Raji (cell line): ENCODE results near the gene IGFBP1.

Source experiments
- POLR2A ChIP-seq: IDR thresholded peaks from 2 replicates; pipeline ENCODE4 v1.6.1; 2011; ENCODE audit warnings: low read depth, low read length, control low read depth; ENCODE audit not compliant: insufficient read depth

IGFBP1 gene

GRCh38 chr7:45901566-45901965 is 13.3 kb downstream of the IGFBP1 start:
- TF ChIP-seq POLR2A: no peak

GRCh38 chr7:45902820-45903219 is 14.5 kb downstream of the IGFBP1 start:
- no peak for TF ChIP-seq POLR2A

DNA sequence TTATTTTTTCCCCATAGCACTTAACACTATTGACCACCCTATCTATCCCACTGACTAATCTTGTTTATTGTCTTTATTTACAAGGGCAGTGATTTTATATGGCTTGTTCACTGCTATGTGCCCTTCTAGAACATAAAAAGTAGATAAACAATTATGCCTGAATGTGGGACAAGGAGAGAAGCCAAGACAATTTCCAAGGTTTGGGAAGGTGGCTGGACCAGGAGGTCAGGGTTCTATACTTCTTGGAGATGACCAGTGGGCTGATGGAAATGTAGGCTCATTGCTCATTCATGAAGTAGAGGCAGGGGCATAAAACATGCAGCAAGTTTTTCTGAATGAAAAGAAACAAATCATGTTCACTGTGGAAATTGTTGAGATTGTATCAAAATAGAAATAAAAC is 21.3 kb downstream of the IGFBP1 start:
- TF ChIP-seq POLR2A: no peak

GRCh38 chr7:45910855-45911254 is 22.6 kb downstream of the IGFBP1 start:
- TF ChIP-seq POLR2A: no peak

DNA sequence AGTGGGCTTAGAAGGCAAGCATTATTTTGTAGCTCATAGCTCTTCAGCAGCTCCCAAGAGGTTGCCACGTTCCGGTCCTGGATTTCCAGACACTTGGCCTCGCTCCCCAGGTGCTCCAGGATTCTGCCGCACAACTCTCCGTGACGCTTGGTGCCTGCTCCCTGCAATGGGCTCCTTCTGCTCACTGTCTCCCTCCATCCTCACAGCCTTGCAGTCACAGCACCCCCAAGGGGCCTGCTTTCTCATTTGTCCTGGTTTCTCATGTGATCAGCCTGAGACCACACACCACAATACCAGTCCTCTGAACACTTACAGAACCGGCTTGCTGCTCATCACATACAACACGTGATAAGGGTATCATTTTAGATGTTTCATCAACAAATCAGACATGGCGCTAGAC is 23.0 kb downstream of the IGFBP1 start:
- no peak for TF ChIP-seq POLR2A

DNA sequence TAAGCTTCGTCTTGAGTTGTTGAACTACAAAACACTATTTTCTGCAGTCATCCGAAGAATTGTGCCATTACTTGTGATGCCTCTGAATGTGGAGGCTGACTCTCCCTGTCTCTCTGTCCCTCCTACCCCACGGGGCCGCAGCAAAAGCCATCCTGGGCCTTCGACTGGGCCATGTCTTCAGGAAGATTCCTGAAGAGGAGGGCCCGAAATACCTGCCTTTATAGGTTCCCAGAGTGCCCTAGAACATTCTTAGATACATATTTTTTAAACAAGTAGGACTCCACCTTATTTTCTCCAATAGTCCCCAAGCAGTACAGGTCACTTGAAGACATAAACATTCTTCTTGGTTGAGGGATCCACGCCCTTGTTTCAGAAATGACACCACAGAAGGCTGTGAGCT is 24.7 kb downstream of the IGFBP1 start:
- no peak for TF ChIP-seq POLR2A

GRCh38 chr7:45914911-45915310 is 26.6 kb downstream of the IGFBP1 start:
- no peak for TF ChIP-seq POLR2A

DNA sequence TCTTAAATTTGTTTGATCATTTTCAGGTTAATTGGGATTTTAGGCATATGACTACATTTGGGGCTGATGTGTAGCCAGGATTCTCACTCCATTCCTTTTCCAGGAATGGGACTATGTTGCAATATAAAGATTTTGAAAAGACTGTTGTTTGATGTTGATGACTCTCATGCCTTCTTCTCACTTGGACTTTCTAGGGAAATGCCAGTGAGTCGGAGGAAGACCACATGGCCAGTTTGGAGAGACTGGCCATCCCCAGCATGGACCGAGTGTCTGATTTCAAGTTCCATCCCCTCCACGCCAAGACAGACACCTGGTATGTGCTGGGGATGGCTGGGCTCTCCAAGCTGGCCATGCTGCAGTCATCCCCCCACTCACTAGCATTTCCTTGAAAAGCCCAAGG is 27.3 kb downstream of the IGFBP1 start:
- no peak for TF ChIP-seq POLR2A

GRCh38 chr7:45917064-45917463 is 28.8 kb downstream of the IGFBP1 start:
- no peak for TF ChIP-seq POLR2A

- TF ChIP-seq POLR2A: no peak
These were observed 29.4 kb downstream of the IGFBP1 start for GRCh38 chr7:45917658-45918057.

- TF ChIP-seq POLR2A: no peak
These were observed 30.3 kb downstream of the IGFBP1 start for GRCh38 chr7:45918556-45918955.

- no peak for TF ChIP-seq POLR2A
These were observed 31.0 kb downstream of the IGFBP1 start for GRCh38 chr7:45919231-45919784.

- no peak for TF ChIP-seq POLR2A
These were observed 31.7 kb downstream of the IGFBP1 start for GRCh38 chr7:45919993-45920459.

- TF ChIP-seq POLR2A: no peak
These were observed 32.5 kb downstream of the IGFBP1 start, which contains the start of gene IGFBP3 for GRCh38 chr7:45920502-45921380. IGFBP3 (minus strand) TSS chr7:45921272; CDS start chr7:45921140, 132 bp downstream.

DNA sequence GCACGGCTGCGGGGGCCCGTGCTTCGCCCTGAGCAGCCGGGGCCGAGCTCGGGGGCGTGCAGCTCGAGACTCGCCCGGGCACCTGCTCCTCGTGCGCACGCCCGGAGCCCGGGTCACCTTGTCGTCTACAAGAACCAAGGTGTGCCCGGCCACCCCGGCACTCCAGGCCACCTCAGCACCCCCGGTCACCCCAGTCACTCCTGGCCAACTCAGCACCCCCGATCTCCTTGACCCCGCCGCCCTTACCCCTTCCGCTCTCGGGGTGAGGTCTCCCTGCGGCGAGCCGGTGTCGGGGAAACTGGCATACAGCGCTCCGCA is 33.1 kb downstream of the IGFBP1 start:
- no peak for TF ChIP-seq POLR2A

DNA sequence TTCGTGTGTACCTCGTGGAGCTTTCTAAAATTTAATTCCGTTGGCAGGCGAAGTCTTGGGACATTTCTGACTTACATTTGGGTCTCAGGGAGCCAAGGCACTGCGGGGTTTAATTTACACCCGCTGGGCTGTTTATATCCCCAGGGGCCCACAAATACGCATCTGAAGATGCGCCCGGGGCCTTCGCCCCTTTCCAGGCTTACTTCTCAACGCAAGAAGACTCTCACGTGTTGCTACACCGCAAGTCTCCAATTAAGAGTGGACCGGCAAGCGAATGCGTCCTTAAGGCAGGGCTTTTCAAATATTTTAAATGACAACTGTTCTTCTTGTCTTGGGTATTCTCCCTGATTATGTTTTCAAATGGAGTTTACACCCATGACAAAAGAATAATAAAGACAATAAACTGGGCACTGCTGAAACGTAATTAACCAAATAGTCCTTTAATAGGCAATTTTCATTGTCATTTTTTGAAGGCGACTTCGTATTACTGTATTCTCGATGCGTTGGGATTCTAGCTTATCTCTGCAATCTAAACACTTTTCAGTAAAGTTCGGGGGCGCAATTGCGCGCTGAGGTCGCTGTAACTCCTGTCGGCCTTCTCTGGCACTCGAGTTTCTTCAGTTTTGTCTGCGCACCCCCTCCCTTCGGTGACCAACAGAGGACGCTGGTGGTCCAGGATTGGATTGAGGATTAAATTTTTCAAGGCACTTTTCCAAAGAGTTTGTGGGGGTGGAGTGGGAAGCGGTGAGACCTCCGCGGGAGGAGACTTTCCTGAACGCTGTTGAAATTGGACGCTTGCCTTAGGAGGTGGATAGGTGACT is 33.6 kb downstream of the IGFBP1 start:
- TF ChIP-seq POLR2A: no peak

DNA sequence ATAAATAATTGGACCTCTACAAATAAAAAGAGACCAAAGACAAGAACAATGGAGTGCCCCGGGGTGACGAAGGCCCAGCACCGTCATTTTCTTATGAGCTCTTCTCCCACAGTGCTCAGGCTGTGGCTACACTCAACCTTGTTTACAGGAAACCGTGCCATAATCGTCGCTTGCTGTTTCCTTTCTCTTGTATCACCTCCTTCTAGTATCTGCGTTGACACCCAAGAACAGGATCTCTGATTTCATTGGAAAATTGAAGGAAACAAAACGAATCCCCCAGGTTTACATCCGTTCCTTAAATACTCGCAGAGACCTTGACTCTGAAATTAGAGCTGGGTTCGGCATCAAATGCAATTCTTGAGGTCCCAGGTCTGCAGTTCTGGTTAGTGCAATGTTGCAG is 34.5 kb downstream of the IGFBP1 start:
- no peak for TF ChIP-seq POLR2A
